GM21390 (cell line): ENCODE measurements around the gene SHFL.

Experiments used
- ATAC-seq: cut with Tn5 transposase; IDR thresholded peaks from one replicate; pipeline ENCODE4 v1.9.1; 2021; ENCODE audit not compliant: unreplicated experiment

Gene SHFL

DNA sequence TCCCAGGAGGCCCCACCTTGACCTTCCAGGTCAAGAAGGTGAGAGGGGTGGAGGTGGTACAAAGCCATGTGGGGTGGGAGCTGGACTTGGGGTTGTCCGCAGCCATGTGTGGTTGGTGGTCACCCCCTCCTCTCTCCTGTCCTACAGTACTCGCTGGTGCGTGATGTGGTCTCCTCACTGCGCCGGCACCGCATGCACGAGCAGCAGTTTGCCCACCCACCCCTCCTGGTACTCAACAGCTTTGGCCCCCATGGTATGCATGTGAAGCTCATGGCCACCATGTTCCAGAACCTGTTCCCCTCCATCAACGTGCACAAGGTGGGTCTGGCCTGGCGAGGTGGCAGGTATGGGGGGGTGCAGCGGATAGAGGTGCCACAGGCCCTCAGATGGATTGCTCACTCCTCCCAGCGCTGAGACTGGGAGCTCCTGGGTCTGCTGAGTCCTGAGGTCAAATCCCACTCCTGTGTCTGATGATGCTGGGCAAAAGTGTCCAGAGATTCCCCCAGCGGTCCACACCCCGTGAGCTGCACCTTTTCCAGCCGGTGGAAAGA is 21.8 kb downstream of the SHFL start:
- ATAC-seq, result no peak

DNA sequence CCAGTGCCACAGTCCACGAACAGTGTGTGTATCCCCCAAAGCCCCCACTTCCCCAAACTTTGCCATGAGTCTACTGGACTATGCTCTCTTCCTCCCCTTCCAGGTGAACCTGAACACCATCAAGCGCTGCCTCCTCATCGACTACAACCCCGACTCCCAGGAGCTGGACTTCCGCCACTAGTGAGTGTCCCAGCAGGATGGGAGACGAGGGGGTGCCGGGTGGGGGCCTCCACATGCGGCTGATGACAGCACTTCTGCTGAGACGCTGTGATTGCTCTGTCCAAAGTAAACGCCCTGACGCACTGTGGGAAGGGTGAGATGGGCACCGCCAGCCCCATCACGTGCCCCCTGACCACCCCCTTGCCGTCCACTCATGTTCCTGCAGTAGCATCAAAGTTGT is 23.4 kb downstream of the SHFL start:
- no peak for ATAC-seq

DNA sequence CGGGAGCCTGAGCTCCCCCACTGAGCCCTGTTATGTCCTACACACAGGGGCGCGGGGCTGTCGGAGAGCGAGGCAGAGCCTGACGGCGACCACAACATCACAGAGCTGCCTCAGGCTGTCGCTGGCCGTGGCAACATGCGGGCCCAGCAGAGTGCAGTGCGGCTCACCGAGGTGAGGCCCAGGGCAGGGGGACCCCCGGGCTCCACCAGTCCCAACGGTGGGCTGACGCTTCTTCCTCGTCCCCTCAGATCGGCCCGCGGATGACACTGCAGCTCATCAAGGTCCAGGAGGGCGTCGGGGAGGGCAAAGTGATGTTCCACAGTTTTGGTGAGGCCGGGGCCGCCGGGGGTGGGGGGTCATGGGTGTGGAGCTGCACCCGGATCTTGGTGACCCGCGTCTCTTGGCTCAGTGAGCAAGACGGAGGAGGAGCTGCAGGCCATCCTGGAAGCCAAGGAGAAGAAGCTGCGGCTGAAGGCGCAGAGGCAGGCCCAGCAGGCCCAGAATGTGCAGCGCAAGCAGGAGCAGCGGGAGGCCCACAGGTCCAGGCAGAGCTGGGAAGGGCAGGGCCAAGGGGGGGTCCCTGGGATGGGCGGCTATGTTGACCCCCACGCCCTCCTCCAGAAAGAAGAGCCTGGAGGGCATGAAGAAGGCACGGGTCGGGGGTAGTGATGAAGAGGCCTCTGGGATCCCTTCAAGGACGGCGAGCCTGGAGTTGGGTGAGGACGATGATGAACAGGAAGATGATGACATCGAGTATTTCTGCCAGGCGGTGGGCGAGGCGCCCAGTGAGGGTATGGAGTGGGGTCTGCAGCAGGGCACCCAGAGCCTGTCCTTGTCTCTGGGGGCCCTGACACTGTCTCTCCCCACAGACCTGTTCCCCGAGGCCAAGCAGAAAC is 24.2 kb downstream of the SHFL start:
- ATAC-seq, result no peak

DNA sequence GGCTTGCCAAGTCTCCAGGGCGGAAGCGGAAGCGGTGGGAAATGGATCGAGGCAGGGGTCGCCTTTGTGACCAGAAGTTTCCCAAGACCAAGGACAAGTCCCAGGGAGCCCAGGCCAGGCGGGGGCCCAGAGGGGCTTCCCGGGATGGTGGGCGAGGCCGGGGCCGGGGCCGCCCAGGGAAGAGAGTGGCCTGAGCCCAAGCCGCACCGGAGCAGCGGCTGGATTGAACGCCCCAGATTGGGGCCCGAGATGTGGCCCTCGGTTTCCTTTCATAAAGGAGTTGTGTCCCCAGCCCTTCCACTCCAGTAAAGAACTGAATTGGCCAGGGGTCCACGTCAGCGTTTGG is 24.8 kb downstream of the SHFL start:
- no peak for ATAC-seq

DNA sequence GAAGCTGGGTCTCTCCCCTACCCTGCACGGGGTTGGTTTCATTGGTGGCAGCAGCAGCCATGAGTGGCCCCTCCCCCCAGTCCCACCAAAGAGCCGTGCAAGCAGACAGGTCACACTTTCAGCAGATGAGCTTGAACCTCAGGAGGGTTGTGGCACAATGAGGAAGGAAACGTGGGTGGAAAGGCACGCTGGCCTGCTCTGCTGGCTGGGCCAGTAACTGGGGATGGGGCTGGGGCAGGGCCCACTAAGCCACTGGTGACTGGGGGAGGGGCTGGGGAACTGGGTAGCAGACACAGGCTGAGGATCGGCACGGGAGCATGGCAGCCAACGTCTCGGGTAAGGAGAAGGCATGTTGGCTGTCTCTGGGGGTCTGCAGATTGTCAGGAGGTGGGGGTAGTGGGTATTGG is 25.3 kb downstream of the SHFL start, which contains the start of gene P2RY11:
P2RY11 (plus strand) TSS at position 289 of the 407 bp plus-strand sequence; CDS start at position 318, 29 bp downstream.
- ATAC-seq, result no peak

DNA sequence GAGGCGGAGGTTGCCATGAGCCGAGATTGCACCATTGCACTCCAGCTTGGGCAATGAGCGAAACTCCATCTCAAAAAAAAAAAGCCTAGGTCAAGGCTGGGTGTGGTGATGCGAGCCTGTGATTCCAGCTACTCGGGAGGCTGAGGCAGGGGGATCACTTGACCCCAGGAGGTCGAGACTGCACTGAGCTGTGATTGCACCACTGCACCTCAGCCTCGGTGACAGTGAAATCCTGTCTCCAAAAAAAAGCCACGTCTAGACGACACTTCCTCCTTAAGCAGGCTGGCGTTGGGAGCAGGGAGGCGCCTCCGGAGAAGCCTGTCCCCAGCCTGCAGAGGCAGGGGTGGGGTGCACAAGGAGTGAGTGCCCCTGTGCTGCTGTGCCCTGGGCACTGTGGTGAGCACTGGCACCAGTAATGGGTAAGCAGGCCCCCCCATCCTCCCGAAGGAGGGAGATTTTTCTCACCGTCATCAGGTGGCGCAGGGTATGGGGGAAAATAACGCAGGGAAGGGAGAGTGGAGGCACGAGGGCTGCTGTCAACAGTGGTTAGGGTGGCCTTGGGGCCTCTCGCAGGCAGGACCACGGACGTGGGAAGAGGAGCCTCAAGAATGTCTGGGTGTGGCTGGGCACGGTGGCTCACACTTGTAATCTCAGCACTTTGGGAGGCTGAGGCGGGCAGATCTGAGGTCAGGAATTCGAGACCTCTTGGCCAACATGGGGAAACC is 26.1 kb downstream of the SHFL start:
- ATAC-seq, result no peak

DNA sequence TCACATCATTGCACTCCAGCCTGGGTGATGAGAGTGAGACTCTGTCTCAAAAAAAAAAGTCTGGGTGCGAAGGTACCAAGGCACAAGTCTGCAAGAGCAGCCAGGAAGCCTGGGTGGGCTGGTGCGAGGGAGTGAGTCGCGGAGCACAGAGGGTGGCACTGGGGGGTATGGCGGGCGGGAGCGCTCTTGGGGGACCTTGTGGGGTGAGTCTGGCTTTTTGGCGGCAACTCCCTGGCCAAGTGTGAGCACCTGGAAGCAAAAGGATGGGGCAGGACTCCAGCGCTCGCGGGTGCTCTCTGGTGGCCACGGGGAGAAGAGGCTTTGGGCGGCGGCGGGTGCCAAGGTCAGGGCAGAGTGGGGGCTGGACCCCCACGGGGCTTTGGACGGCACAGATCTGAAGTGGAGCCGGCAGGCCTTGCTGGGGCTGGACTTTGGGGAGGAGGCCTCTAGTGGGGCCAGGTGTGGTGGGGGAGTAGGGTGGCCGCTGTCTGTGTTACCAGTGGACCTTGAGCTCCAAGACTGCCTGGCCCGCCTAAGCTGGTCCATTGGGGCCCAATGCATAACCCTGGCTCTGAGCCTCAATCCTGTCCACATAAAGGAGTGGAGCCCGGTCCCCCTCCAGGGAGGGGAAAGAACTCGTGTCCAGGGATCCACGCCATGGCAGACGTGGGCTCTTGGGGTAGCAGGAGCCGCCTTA is 26.9 kb downstream of the SHFL start:
- no peak for ATAC-seq

DNA sequence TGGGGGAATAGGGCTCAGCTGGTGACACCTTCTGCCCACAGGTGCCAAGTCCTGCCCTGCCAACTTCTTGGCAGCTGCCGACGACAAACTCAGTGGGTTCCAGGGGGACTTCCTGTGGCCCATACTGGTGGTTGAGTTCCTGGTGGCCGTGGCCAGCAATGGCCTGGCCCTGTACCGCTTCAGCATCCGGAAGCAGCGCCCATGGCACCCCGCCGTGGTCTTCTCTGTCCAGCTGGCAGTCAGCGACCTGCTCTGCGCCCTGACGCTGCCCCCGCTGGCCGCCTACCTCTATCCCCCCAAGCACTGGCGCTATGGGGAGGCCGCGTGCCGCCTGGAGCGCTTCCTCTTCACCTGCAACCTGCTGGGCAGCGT is 27.5 kb downstream of the SHFL start:
- ATAC-seq, result no peak

DNA sequence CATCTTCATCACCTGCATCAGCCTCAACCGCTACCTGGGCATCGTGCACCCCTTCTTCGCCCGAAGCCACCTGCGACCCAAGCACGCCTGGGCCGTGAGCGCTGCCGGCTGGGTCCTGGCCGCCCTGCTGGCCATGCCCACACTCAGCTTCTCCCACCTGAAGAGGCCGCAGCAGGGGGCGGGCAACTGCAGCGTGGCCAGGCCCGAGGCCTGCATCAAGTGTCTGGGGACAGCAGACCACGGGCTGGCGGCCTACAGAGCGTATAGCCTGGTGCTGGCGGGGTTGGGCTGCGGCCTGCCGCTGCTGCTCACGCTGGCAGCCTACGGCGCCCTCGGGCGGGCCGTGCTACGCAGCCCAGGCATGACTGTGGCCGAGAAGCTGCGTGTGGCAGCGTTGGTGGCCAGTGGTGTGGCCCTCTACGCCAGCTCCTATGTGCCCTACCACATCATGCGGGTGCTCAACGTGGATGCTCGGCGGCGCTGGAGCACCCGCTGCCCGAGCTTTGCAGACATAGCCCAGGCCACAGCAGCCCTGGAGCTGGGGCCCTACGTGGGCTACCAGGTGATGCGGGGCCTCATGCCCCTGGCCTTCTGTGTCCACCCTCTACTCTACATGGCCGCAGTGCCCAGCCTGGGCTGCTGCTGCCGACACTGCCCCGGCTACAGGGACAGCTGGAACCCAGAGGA is 28.0 kb downstream of the SHFL start:
- ATAC-seq, result no peak

DNA sequence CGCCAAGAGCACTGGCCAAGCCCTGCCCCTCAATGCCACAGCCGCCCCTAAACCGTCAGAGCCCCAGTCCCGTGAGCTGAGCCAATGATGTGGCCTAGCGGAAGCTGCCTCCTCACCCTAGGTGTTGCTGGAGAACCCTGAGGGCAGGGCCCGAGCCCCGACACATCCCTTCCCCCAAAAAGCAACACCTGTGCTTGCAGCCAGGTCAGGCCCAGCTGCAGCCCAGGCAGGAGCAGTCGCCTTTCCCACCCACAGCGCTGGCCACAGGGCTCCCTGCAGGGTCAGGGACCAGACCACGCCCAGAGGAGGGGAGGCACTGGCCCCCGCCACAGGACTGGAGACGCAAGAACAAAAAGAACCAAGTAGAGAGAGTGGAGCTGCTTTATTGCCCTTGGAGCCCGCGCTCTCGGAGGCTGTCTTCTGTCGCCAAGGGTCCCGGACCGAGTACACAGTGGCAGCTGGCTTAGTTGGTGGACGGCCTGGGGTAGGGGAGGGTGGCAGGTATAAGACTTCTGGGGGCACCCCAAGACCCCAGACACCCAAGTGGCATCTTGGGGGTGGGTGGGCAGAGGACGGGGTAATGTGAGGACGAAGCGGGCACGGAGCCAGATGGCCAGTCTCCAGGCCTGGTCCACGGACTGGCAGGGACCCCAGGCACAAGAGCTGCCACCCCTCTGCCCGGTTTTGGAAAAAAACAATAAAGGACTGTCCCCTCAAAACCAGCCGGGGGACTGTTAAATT is 28.7 kb downstream of the SHFL start:
- ATAC-seq, result no peak

DNA sequence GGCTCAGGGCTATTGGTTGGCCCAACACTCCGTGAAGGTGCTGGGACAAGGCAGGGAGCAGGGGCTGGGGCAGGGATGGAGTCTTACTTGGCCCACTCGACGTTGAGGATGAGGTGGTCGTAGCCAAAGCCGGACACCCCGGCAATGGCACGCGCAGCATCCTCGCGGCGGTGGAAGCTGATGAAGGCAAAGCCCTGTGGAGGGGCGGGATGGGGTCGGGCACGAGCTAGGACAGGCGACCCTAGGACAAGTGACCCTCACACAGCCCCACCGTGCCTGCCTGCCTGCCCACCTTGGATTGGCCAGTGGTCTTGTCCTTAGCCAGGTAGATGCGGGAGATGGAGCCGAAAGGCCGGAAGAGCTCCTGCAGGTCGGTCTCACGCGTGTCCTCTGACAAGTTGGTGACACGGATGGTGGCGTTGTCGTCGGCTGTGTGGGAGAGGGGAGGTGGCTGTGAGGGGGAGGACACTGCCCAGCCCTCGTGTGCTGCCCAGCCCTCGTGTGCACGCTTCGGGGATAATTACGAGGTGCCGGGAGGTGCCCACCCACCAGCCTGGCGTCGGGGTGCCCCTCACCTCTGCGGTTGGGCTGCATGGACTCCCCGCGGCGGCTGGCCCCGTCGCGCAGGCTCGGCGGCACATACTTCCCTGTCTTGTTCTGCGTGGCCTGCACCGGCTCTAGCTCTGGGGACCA is 29.4 kb downstream of the SHFL start:
- ATAC-seq, result no peak

DNA sequence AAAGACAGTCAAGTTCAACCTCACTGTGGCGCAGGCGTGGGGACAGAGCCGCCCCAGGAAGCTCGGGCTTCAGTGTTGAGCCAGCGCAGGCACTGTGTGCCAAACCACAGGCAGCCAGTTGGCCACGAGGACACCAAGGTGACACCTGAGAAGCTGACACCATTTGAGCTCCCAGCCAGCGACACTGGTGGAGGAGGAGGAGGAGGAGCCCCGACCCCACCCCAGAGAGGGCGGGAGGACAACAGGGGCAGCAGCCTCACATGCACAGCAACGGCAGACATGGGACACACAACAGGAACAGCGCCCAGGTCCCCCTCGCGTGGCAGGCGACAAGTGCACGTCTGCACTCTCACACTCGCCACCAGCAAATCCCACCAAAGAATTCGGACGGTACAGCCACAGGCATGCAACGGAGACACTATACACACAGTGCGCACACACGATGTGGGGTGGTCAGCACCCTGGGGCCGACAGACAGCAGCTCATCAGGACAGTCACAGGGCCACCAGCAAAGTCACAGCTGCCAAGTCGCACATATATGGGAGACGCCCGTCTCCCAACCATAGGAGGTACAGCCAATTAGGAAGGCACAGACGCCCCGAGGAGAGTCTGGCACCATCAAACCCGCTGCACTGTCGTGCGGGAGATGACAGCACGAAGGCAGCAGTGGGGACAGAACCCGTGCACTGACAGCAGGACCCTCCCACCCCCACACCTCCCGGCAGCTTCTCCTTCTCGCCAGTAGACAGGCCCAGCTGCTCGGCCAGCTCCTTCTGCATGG is 30.2 kb downstream of the SHFL start:
- no peak for ATAC-seq

DNA sequence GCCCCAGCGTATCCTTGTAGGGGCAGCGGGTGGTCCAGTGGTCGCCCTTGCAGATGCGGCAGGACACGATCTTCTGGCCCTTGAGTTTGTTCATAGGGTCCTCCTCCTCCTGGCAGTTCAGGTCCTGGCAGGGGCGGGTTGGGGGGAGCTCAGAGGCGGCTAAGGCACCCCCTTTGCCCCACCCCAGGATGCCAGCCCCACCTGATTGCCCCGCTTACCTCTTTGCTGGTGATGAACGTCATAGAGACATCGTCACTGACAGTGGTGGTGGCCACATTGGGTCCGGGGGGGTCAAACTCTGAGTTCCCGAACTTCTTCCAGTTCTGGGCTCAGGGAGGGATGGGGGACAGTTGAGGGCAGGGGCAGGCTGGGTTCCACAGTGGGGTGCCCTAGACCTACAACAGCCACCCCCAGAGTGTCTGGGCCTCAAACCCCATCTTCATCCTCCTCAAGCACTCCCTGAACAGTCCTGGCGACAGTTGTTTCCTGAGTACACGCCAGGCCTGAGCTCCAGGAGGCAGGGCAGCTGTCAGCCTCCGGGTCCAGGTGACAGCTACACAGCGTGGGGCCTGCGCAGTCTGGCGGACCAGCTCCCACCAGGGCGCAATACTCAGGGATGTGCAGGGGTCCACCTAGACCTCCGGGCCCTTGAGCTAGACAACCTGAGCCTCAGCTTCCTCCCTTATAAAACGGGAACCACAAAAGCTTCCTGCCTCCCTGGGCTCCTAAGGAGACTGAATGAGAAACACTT is 30.9 kb downstream of the SHFL start:
- ATAC-seq, result no peak

DNA sequence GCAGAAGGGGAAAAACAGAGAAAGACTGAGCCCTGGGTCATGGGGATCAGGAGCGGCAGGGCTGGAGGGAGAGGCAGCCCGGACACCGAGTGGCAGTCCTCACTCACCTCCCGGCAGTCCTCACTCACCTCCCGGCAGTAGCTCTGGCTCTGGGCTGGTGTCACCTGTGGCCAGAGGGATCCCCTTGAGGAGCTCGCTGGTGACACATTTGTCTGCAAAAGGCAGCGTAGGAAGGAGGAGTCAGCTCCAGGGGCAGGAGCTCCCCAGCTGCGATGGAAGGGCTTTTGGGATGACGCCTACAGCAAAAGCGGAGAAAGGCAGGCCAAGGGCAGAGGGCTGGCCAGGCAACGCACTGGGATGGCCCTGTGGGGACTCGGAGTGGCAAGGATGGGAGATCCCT is 32.8 kb downstream of the SHFL start:
- ATAC-seq, result no peak

DNA sequence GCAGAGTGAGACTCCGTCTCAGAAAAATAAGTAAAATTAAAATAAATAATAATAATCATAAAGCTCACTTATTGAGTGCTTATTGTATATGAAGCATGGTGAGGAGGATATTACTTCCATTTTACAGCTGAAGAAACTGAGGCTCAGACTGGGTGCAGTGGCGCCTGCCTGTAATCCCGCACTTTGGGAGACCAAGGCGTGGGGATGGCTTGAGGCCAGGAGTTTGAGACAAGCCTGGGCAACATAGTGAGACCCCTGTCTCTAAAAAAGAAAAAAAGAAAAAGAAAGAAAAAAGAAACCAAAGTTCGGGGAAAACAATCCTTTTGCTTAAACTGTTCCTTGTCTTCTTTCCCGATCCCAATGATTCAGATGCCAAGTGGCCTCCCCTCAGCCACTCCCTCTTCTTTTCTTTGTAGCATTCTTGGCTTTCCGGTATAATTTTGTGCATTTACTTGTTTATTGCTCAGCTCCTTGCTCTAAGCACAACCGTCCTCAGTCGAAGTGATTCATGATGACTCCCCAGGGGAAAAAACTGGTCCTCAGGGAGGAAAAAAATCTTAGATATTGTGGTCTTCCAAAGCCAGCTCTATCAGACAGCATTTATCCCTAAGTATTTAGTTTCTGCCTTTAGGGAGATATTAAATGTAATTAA is 34.5 kb downstream of the SHFL start:
- ATAC-seq, result no peak

DNA sequence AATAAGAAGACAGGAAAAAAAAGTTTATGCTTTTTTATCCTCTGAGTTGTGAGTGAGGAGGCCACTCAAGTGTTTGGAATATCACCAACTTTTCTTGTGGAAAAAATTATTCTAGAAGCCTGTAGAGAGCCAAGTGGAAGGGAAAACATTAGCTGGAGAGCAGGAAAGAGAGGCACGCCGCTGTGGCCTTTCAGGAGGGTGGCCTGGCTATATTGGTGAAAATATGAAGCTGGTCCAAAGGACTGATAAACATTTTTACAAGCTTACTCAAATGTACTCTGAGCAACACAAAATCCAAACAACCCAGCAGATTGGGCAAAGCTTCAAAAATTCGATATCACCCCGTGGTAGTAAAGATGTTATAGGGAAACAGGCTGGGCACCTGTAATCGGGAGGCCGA is 35.9 kb downstream of the SHFL start:
- ATAC-seq, result no peak

DNA sequence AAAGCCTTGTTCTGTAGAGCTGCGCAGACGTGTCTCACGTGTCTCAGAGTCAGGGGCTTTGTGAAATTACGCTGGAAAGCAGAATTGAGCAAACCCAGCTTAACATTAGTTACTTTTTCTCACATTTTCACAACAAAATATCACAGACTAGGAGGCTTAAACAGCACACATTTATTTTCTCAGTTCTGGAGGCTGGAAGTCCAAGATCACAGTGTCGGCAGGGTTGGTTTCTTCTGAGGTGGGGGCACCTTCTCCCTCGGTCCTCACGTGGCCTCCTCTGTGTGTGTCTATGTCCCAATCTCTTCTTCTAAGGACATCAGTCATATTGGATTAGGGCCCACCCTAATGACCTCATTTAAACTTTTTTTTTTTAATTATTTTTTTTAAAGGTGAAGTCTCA is 38.3 kb downstream of the SHFL start:
- no peak for ATAC-seq

DNA sequence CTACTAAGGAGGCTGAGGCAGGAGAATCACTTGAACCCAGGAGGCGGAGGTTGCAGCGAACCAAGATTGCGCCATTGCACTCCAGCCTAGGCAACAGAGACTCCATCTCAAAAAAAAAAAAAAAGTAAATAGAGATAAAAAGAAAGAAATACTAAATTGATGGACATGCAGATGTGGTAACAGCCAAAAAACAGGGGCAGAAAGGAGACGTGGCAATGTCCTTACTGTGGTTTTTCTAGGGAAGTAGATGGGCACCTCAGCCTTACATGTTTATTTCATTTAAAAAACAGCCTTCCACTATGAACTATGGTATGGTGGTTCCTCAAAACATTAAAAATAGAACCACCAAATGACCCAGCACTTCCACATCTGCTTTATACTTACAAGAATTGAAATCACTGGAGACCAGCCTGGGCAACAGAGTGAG is 40.1 kb downstream of the SHFL start:
- no peak for ATAC-seq
